Posterior cingulate gyrus (tissue), 11 donors: ENCODE measurements around the gene PPP2R5B.
A peak's percentile ranks its signal among the peaks of the same experiment; 100 is the strongest.

Experiments used
- DNase-seq, 10 donors: peaks; one replicate each; pipeline versions ENCODE4 v3.0.0 to v3.0.0-alpha.2; 2020 to 2021; ENCODE audit warnings: mixed read lengths in 3 of 10
- intact Hi-C: fragments of 100-400 bp; cut with DNase I; formaldehyde crosslinking; loops from one replicate; pipeline ENCODE4 v1.15.1; 2023

PPP2R5B gene

GRCh38 chr11:64923944-64924909 lies at the start of gene PPP2R5B:
PPP2R5B (plus strand) TSS chr11:64924689; CDS start chr11:64925735, 1,046 bp downstream.
- intact Hi-C loops = loop anchor here (1.0 to 10.0 kb wide), 4 partner anchors 46 to 191 kb away; partner anchors contain the start of genes CDCA5, EHD1, SNX15 and TM7SF2
- peak; percentile 91 to 99 (median 96) for DNase-seq

GRCh38 chr11:64875369-64876228 lies 48.9 kb upstream of the PPP2R5B start:
- DNase-seq = peak in 1 of 10 donors; percentile 32
- intact Hi-C loops = no loop called here

- intact Hi-C loops = no loop called here
- DNase-seq = peak in 4 of 10 donors; percentile 39 to 91 (median 45)
These were observed 48.2 kb upstream of the PPP2R5B start for GRCh38 chr11:64876229-64876750.

DNA sequence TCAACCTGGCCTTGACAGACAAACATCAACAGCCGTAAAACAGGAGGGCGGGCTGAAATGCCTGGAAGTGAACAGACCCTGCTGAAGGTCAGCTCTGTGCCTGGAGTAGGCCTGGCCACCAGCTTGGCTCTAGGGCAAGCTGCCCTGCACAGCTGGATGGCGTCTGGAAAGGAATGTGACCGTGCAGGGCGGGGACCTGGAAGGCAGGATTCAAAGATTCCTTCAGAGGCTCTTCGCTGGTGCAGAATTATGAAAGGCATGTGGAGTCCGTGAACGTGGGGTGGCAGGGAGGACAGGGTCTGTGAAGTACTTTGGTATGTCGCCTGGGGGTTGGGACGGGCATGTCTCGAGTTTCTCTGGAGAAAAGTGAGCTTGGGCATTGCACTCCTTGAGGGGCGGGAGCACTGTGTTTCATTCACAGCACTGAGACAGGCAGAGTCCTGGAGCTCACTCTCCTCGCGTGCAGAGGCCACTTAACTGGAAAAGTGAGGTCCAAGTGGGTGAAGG lies 47.6 kb upstream of the PPP2R5B start:
- peak in 1 of 10 donors; percentile 22 for DNase-seq
- intact Hi-C loops = no loop called here

GRCh38 chr11:64877390-64878222 lies 46.9 kb upstream of the PPP2R5B start:
- intact Hi-C loops = loop anchor here (1.0 kb wide), 1 partner anchor 47 kb away; the partner anchor contains the start of gene PPP2R5B

DNA sequence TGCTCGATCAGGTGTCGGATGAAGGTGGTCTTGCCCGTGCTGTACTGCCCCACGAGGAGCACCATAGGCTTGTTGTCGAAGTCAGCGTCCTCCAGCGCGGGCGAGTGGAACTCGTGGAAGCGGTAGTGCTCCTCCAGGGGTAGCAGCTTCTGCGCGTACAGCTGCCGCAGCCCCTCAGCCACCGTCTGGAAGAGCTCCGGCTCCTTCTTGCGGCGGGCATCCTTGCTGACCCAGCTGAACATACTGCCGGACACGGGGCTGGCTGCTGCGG lies 46.3 kb upstream of the PPP2R5B start:
- DNase-seq = peak in 1 of 10 donors; percentile 84
- intact Hi-C loops = loop anchor here (1.0 kb wide), 1 partner anchor 46 kb away; the partner anchor contains the start of gene PPP2R5B

More at GRCh38 chr11:64877390-64878222, 46.9 kb upstream of the PPP2R5B start:
- no peak for DNase-seq

DNA sequence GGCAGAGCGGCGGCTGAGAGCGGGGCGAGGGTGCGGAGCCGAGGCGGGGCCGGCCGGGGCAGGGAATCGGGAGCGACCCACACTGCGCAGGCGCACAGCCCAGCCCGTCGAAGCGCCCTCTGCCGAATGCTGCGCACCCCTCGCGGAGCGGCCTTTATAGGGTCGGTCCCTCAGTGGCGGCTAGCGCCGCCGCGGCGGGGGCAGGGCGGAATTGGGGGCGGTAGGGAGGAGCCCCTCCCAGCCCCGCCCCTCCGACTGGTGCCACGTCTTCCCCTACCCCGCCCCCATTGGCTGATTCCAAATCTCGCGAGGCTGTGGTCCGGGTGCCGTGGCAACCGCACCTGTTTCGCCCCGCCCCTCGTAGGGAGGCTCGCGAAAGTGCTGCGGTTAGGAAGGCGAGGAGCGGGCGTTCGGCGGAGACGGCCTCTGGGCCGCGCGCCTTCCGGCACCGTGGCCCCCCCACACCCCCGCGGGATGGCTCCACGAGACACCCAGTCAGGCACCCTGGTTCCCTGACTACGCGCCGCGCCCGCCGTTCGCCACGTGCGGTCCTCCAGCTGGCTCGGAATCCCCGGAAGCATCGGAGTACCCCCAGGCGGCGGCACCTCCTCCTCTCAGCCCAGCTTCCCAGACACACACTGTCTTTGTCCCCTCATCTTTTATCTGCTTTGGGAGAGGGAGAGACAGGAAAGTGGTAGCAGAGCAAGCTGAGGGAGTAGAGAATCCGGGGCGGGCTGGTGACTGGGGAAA lies 45.8 kb upstream of the PPP2R5B start, which contains the start of gene EHD1:
TSS of gene EHD1 (minus strand) at position 128 of the 750 bp plus-strand sequence. CDS start 157 bp downstream, outside the sequence.
- intact Hi-C loops = loop anchor here (1.0 kb wide), 1 partner anchor 46 kb away; the partner anchor contains the start of gene PPP2R5B
- DNase-seq = peak; percentile 97 to 100 (median 99)

- DNase-seq = peak in 1 of 10 donors; percentile 26
- intact Hi-C loops = no loop called here
These were observed 45.1 kb upstream of the PPP2R5B start for GRCh38 chr11:64879244-64879900.

- intact Hi-C loops = no loop called here
- DNase-seq = no peak
These were observed 44.1 kb upstream of the PPP2R5B start for GRCh38 chr11:64880240-64881001.

- DNase-seq = no peak
- intact Hi-C loops = no loop called here
These were observed 43.0 kb upstream of the PPP2R5B start for GRCh38 chr11:64881476-64881875.

DNA sequence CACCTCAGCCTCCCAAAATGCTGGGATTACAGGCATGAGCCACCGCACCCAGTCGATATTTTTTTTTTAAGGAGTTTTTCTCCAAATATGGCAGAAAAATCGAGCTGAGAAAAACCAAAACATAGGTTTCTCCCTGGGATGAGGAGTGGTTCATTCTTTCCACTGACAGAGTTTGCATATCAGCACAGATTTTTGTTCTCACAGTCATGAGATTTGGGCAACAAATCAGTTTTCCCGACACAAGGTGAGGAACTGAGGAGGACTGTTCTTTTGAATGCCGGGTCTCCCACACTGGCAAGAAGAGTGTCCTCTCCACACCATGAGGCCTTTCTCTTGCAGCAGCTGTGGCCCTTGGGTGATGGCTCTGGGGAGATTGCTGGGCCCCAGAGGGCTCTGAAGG lies 42.2 kb upstream of the PPP2R5B start:
- intact Hi-C loops = no loop called here
- no peak for DNase-seq

DNA sequence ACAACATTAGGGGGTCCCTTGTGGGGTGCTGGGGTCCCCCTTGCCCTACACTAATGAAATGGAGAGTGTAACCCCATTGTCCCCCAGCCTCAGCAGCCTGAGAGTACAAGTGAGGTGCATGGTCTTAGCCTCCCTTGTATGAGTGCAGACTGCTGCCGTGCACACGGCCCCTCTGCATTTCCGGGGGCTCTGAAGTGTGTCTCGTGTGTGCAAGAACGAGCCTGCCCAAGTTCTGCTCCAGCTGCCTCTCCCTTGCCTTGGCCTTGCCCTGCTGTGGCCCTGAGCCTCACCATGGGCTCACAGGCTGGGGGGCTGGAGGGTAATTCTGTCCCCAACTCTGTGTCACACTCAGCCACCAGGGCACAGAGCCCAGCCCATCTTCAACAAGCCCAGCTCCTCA lies 40.9 kb upstream of the PPP2R5B start:
- DNase-seq = no peak
- intact Hi-C loops = no loop called here

DNA sequence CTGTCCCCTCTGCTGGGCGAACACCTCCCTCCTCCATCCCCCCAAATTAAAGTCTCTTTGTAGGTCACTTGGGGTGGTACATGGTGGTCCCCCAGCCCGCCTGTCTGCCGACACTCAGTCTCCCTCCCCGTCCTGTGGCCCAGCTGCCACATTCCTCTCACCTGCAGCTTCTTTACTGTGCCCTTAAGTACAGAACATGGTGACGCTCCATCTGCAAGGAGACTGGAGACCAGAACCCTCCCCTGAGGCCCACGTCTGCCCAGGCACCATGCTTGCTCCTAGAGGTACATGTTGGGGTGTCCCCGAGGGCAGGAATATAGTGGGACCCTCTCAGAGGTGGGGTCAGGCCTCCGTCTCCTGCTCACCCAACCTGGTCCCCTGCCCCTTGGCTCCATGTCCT lies 40.5 kb upstream of the PPP2R5B start:
- intact Hi-C loops = no loop called here
- no peak for DNase-seq

DNA sequence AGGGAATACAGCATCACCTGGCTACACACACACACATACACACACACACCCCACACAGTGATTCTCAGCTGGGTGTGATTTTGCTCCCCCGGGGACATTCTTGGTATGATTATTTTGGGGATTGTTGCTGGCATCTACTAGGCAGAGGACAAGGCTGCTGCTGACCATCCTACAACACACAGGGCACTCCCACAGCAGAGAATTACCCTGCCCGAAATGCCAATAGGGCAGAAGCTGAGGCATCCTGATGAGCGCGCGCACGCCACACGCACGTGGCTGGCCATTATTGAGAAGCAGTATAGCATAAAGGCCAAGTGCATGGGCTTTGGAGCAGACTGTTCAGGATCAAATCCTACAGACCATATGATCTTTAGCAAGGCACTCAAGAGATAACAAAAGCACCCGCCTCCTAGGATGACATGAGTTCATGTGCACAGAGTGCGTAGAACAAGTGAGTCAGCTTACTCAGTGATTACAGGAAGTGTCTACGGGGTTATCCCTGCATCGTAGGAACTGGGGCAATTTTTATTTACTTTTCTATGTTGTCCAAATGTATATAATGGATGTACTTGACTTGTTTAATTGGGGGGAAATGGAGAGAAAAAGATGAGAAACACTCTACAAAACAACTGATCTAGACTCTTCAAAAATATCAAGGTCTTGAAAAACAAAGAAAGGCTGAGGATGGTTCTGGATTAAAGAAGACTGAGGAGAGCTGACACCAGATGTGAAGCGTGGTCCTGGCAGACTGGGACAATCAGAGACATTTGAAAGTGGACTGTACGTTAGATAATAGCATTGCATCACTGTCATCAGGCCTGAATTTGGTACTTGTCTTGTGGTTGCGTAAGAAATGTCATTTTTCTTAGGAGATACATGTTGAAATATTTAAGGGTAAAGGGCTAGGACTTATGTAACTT lies 38.9 kb upstream of the PPP2R5B start:
- intact Hi-C loops = no loop called here
- no peak for DNase-seq

- no peak for DNase-seq
- intact Hi-C loops = no loop called here
These were observed 37.2 kb upstream of the PPP2R5B start for GRCh38 chr11:64887234-64887756.

DNA sequence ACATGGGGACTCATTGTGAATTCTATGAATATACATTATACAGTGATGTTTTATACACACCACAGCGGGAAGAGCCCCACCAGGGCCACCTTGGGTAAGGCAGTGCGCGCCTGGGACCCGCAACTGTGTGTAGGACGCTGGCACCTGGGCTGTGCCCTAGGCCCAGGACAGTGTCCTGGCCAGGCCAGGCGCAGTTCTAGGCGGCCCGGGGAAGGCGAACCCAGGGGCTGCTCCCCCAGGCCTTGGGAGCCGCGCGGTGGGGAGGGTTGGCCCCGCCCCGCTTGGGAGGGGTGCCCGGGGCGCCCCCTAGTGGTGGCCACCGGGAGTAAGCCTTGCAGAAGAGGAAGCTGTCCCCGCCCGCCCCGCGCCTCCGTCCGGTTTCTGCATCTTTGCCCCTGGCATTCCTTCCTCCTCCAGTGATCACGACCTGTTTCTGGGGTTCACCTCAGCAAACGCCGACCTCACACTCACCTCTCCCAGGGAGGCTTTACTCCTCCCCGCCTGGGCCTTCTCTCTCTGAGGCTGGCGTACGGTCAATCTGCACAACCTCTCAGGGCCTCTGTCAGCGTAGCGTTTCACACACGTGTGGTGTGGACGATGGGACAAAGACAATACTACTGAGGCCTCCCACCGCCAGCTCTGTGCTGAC lies 36.6 kb upstream of the PPP2R5B start:
- intact Hi-C loops = no loop called here
- DNase-seq = peak; percentile 58 to 97 (median 77)
